Measurements from ENCODE around the gene RIMS1.

RIMS1 gene

GRCh38 chr6:72037006-72037405 is 150.7 kb downstream of the RIMS1 start:
- peaks cover 8% of the 10 kb centered on the region; the same call in 1 of the 2 replicates for H3K4me1 ChIP-seq (ENCODE audit: insufficient read depth, low read length)
- 80% methylated on average over 4 of the region's 4 CpGs for WGBS

GRCh38 chr6:72040111-72040510 is 153.8 kb downstream of the RIMS1 start:
- Histone ChIP-seq H3K27me3 (ENCODE audit: insufficient read depth, low read length) (no peaks in the 10 kb centered on the region), H3K9ac (ENCODE audit: low read depth, low read length) (no peak overlapping the region)

More at GRCh38 chr6:72037006-72037405, 150.7 kb downstream of the RIMS1 start:
- H3K9ac ChIP-seq (ENCODE audit: low read depth, low read length), result no peak overlapping the region
- H3K27me3 ChIP-seq (ENCODE audit: insufficient read depth, low read length), result no peaks in the 10 kb centered on the region
- H3K36me3 ChIP-seq (ENCODE audit: insufficient read depth, low read length), result no peaks in the 10 kb centered on the region
- no peak overlapping the region for H3K4me3 ChIP-seq (ENCODE audit: low read length)
- no peaks in the 10 kb centered on the region for H3K9me3 ChIP-seq (ENCODE audit: insufficient read depth, low read depth, low read length)
- no peak overlapping the region for H3K27ac ChIP-seq (ENCODE audit: low read depth, low read length)

GRCh38 chr6:72042088-72042487 is 155.7 kb downstream of the RIMS1 start:
- no peaks in the 10 kb centered on the region for H3K9me3 ChIP-seq (ENCODE audit: insufficient read depth, low read depth, low read length)
- no peaks in the 10 kb centered on the region for H3K36me3 ChIP-seq (ENCODE audit: insufficient read depth, low read length)
- H3K9ac ChIP-seq (ENCODE audit: low read depth, low read length), result no peak overlapping the region
- no peak overlapping the region for H3K4me3 ChIP-seq (ENCODE audit: low read length)
- no peaks in the 10 kb centered on the region for H3K27me3 ChIP-seq (ENCODE audit: insufficient read depth, low read length)
- H3K4me1 ChIP-seq (ENCODE audit: insufficient read depth, low read length), result peaks cover 8% of the 10 kb centered on the region; the same call in 1 of the 2 replicates
- WGBS, result 100% methylated on average over 1 of the region's 2 CpGs
- H3K27ac ChIP-seq (ENCODE audit: low read depth, low read length), result no peak overlapping the region

More at GRCh38 chr6:72040111-72040510, 153.8 kb downstream of the RIMS1 start:
- H3K9me3 ChIP-seq (ENCODE audit: insufficient read depth, low read depth, low read length), result no peaks in the 10 kb centered on the region
- no peak overlapping the region for H3K4me3 ChIP-seq (ENCODE audit: low read length)
- H3K27ac ChIP-seq (ENCODE audit: low read depth, low read length), result no peak overlapping the region
- H3K4me1 ChIP-seq (ENCODE audit: insufficient read depth, low read length), result peaks cover 8% of the 10 kb centered on the region; the same call in 1 of the 2 replicates
- no peaks in the 10 kb centered on the region for H3K36me3 ChIP-seq (ENCODE audit: insufficient read depth, low read length)

- H3K27ac ChIP-seq (ENCODE audit: low read depth, low read length), result no peak overlapping the region
- H3K4me3 ChIP-seq (ENCODE audit: low read length), result no peak overlapping the region
- no peaks in the 10 kb centered on the region for H3K9me3 ChIP-seq (ENCODE audit: insufficient read depth, low read depth, low read length)
- WGBS, result 92% methylated on average over 1 of the region's 2 CpGs
- H3K4me1 ChIP-seq (ENCODE audit: insufficient read depth, low read length), result no peaks in the 10 kb centered on the region
- H3K27me3 ChIP-seq (ENCODE audit: insufficient read depth, low read length), result no peaks in the 10 kb centered on the region
- H3K36me3 ChIP-seq (ENCODE audit: insufficient read depth, low read length), result no peaks in the 10 kb centered on the region
- no peak overlapping the region for H3K9ac ChIP-seq (ENCODE audit: low read depth, low read length)
These were observed 161.7 kb downstream of the RIMS1 start for GRCh38 chr6:72048080-72048479.

- 95% methylated on average over 3 of the region's 3 CpGs for WGBS
- H3K36me3 ChIP-seq (ENCODE audit: insufficient read depth, low read length), result no peaks in the 10 kb centered on the region
- H3K9ac ChIP-seq (ENCODE audit: low read depth, low read length), result no peak overlapping the region
- no peaks in the 10 kb centered on the region for H3K9me3 ChIP-seq (ENCODE audit: insufficient read depth, low read depth, low read length)
- H3K27me3 ChIP-seq (ENCODE audit: insufficient read depth, low read length), result no peaks in the 10 kb centered on the region
- H3K27ac ChIP-seq (ENCODE audit: low read depth, low read length), result no peak overlapping the region
- H3K4me3 ChIP-seq (ENCODE audit: low read length), result no peak overlapping the region
- H3K4me1 ChIP-seq (ENCODE audit: insufficient read depth, low read length), result no peaks in the 10 kb centered on the region
These were observed 163.0 kb downstream of the RIMS1 start for GRCh38 chr6:72049376-72049775.

- 94% methylated on average over 6 of the region's 6 CpGs for WGBS
- no peaks in the 10 kb centered on the region for H3K4me1 ChIP-seq (ENCODE audit: insufficient read depth, low read length)
These were observed 174.9 kb downstream of the RIMS1 start for GRCh38 chr6:72061286-72061685.

GRCh38 chr6:72064399-72064975 is 178.1 kb downstream of the RIMS1 start:
- no peaks in the 10 kb centered on the region for H3K4me1 ChIP-seq (ENCODE audit: insufficient read depth, low read length)
- no peak overlapping the region for H3K9ac ChIP-seq (ENCODE audit: low read depth, low read length)
- no peak overlapping the region for H3K27ac ChIP-seq (ENCODE audit: low read depth, low read length)
- 94% methylated on average over 6 of the region's 7 CpGs for WGBS
- no peaks in the 10 kb centered on the region for H3K36me3 ChIP-seq (ENCODE audit: insufficient read depth, low read length)
- no peaks in the 10 kb centered on the region for H3K9me3 ChIP-seq (ENCODE audit: insufficient read depth, low read depth, low read length)
- H3K27me3 ChIP-seq (ENCODE audit: insufficient read depth, low read length), result no peaks in the 10 kb centered on the region
- no peak overlapping the region for H3K4me3 ChIP-seq (ENCODE audit: low read length)

More at GRCh38 chr6:72061286-72061685, 174.9 kb downstream of the RIMS1 start:
- Histone ChIP-seq H3K4me3 (ENCODE audit: low read length) (no peak overlapping the region), H3K27ac (ENCODE audit: low read depth, low read length) (no peak overlapping the region), H3K27me3 (ENCODE audit: insufficient read depth, low read length) (no peaks in the 10 kb centered on the region), H3K9me3 (ENCODE audit: insufficient read depth, low read depth, low read length) (no peaks in the 10 kb centered on the region), H3K36me3 (ENCODE audit: insufficient read depth, low read length) (no peaks in the 10 kb centered on the region), H3K9ac (ENCODE audit: low read depth, low read length) (no peak overlapping the region)

- no peaks in the 10 kb centered on the region for H3K27me3 ChIP-seq (ENCODE audit: insufficient read depth, low read length)
- peaks cover 5% of the 10 kb centered on the region; the same call in 1 of the 2 replicates for H3K4me1 ChIP-seq (ENCODE audit: insufficient read depth, low read length)
- no peak overlapping the region for H3K27ac ChIP-seq (ENCODE audit: low read depth, low read length)
- no peak overlapping the region for H3K4me3 ChIP-seq (ENCODE audit: low read length)
- H3K36me3 ChIP-seq (ENCODE audit: insufficient read depth, low read length), result no peaks in the 10 kb centered on the region
- WGBS, result 75% methylated on average over 1 of the region's 1 CpG
- no peaks in the 10 kb centered on the region for H3K9me3 ChIP-seq (ENCODE audit: insufficient read depth, low read depth, low read length)
- H3K9ac ChIP-seq (ENCODE audit: low read depth, low read length), result no peak overlapping the region
These were observed 191.7 kb downstream of the RIMS1 start for GRCh38 chr6:72078096-72078495.

GRCh38 chr6:72080260-72080941 is 194.1 kb downstream of the RIMS1 start:
- H3K27ac ChIP-seq (ENCODE audit: low read depth, low read length), result no peak overlapping the region
- H3K27me3 ChIP-seq (ENCODE audit: insufficient read depth, low read length), result no peaks in the 10 kb centered on the region
- 97% methylated on average over 2 of the region's 2 CpGs for WGBS
- peaks cover 8% of the 10 kb centered on the region; the same call in 1 of the 2 replicates for H3K4me1 ChIP-seq (ENCODE audit: insufficient read depth, low read length)
- H3K36me3 ChIP-seq (ENCODE audit: insufficient read depth, low read length), result no peaks in the 10 kb centered on the region
- no peak overlapping the region for H3K4me3 ChIP-seq (ENCODE audit: low read length)
- H3K9ac ChIP-seq (ENCODE audit: low read depth, low read length), result no peak overlapping the region
- no peaks in the 10 kb centered on the region for H3K9me3 ChIP-seq (ENCODE audit: insufficient read depth, low read depth, low read length)

GRCh38 chr6:72081871-72082270 is 195.5 kb downstream of the RIMS1 start:
- Histone ChIP-seq H3K4me3 (ENCODE audit: low read length) (no peak overlapping the region), H3K27ac (ENCODE audit: low read depth, low read length) (no peak overlapping the region), H3K9me3 (ENCODE audit: insufficient read depth, low read depth, low read length) (no peaks in the 10 kb centered on the region), H3K27me3 (ENCODE audit: insufficient read depth, low read length) (no peaks in the 10 kb centered on the region), H3K36me3 (ENCODE audit: insufficient read depth, low read length) (no peaks in the 10 kb centered on the region), H3K9ac (ENCODE audit: low read depth, low read length) (no peak overlapping the region), H3K4me1 (ENCODE audit: insufficient read depth, low read length) (peaks cover 10% of the 10 kb centered on the region; the same call in 1 of the 2 replicates)

GRCh38 chr6:72083976-72084375 is 197.6 kb downstream of the RIMS1 start:
- Histone ChIP-seq H3K4me1 (ENCODE audit: insufficient read depth, low read length) (peaks cover 10% of the 10 kb centered on the region; the same call in 1 of the 2 replicates), H3K9me3 (ENCODE audit: insufficient read depth, low read depth, low read length) (no peaks in the 10 kb centered on the region), H3K9ac (ENCODE audit: low read depth, low read length) (no peak overlapping the region), H3K4me3 (ENCODE audit: low read length) (no peak overlapping the region), H3K27ac (ENCODE audit: low read depth, low read length) (no peak overlapping the region), H3K27me3 (ENCODE audit: insufficient read depth, low read length) (no peaks in the 10 kb centered on the region), H3K36me3 (ENCODE audit: insufficient read depth, low read length) (no peaks in the 10 kb centered on the region)
- WGBS, result no CpG with 5 or more reads among the region's 1 CpG
